Activated T-cell treated with anti-CD3 and anti-CD28 coated beads, Interleukin-2, amount 50 U/mL, for 48 hours (primary cell): Measurements from ENCODE around the gene RPA3.
"Not testable (repeated sequence)": the region's sequence is repeated elsewhere in the genome, so short reads cannot be mapped to it uniquely, and the experiment has no call there.

Experiments used
- DNase-seq, 2 experiments: peaks; one replicate each; pipeline ENCODE4 v3.0.0-alpha.2; 2020

Gene RPA3

GRCh38 chr7:7688310-7688709 is 30.1 kb downstream of the RPA3 start:
- no peak for DNase-seq

DNA sequence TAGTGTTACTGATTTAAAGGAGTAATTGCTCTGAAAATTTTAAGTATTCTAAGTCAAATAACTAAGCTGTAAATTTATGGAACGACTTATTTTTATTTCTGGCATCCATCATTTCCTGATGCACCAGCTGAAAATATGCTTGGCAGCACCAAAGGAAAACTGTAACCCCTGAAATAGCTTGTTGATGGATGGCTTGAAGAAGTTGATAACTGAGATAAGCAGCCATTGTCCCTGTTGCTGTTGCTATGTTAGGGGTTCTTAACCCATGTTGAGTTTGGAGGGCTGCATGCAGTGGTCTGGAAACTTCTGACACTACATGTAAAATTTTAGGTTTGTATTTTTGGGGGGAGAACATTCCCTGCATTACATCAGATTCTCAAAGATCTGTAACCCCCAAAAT is 30.6 kb downstream of the RPA3 start:
- no peak for DNase-seq

DNA sequence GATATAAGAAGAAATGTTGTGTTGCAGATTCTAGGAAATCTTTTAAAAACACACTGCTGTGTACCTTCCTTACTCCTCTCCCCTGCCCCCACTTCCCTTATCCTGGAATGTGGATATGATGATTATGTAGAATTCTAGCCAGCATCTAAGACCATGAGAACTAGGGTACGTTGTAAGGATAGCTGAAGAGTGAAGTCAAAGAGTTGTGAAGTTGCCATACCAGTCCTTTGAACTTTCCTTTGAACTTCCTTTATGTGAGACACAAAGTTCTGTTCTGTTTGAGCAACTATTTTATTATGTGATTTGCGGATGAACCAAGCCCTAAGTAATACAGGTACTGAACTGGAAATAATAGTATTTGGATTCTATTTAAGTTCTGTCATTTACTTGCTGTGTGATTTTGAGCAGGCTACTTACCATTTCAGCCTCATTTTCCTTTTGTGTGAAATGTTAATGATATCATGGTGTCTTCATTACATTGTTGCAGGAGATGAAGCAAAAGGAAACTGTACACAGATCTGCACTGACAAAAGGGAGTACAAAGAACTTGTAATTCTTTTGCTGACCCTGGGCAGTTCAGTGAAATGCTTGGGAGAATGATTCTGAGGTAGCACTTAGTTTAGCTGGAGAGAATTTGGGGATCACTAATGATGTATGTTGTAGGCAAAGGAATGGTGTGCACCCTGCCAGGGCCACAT is 31.4 kb downstream of the RPA3 start:
- no peak for DNase-seq

- no peak for DNase-seq
Observed at GRCh38 chr7:7682861-7683260, 35.5 kb downstream of the RPA3 start.

DNA sequence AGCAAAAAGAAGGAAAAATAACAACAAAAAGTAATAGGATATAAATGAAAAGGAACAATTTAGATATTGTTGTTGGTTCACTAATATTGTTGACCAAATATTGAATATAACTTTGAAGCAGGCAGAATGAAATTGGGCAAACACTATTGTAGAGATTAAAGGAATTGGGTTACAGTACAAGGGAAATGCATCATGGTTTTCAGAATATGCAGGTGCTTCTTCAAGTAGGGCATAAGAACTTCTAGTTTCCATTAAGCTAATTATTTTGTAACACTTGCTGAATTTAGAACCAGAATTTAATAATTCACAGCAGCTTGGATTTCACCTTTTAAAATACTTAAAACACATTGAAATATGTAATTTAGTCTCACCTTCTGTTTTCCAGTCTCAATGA is 36.5 kb downstream of the RPA3 start:
- DNase-seq, result no peak

GRCh38 chr7:7681191-7681935 is 37.0 kb downstream of the RPA3 start:
- no peak for DNase-seq

GRCh38 chr7:7679640-7680039 is 38.8 kb downstream of the RPA3 start:
- DNase-seq, result not testable (repeated sequence)

GRCh38 chr7:7675686-7676085 is 42.7 kb downstream of the RPA3 start:
- no peak for DNase-seq

- no peak for DNase-seq
Observed at GRCh38 chr7:7673240-7673550, 45.2 kb downstream of the RPA3 start.

DNA sequence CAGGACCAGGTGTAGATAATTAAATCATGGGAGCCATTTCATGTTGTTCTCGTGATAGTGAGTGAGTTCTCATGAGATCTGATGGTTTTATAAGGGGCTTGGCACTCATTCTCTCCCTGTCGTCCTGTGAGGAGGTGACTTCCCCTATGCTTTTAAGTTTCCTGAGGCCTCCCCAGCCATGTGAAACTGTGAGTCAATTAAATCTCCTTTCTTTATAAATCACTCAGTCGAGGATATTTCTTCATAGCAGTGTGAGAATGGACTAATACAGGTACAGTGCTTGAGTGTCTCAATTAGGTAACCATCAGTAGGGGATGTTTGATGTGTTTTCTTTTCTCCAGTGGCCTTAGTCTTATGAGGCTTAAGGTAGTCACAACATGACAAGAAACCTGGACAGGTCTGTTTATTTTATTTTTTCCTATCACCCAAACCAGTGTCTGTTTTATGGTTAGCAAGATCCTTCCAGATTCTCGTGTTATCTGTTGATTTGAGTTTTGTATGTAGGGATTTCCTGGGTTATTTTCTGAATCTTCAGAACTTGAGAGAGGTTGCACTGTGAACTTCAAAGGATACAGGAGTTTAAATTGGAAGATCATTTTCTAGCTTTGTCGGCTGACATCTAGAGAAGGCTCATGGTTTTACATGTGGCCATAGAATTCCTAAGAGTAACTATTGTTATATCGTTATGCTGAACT is 45.7 kb downstream of the RPA3 start:
- peak; percentile 25 to 29 for DNase-seq

GRCh38 chr7:7671361-7671760 is 47.0 kb downstream of the RPA3 start:
- no peak for DNase-seq

GRCh38 chr7:7670490-7670889 is 47.9 kb downstream of the RPA3 start:
- no peak for DNase-seq

DNA sequence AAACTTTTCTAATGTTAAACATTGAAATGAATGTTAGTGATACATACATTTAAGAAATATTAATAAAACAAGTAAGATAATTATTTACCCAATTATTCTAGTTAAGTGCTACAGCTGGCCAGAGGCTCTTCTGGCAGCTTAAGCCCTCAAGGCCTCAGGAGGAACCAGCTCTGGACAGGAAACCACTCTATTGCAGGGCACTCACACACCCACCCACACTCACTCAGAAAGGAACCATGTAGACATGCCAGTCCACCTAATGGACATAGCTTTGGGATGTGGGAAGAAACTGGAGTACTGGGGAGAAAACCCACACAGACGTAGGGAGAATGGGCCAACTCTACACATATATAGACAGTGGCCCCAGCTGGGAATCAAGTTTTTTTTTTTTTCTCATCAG is 49.7 kb downstream of the RPA3 start:
- DNase-seq, result no peak

DNA sequence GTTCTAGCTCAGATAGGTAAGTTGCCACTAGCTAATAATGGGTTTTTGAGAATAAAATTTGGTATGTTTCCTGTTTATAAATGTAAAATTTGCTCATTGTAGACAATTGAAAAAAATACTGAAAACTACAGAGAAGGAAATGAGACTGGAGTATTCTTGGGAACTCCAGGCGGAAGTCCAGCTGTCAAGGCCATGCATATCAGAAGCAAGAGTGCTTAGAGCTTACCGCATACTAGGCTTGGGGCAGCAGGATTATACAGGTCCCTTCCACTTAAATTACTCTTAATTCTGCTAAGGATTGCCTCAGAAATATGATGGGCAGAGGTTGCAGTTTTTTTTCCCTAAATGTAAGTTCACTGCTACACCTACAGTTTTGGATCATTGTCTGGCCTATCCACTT is 51.2 kb downstream of the RPA3 start:
- no peak for DNase-seq

GRCh38 chr7:7665031-7665430 is 53.4 kb downstream of the RPA3 start:
- no peak for DNase-seq

- DNase-seq, result no peak
Observed at GRCh38 chr7:7664291-7664690, 54.1 kb downstream of the RPA3 start.

DNA sequence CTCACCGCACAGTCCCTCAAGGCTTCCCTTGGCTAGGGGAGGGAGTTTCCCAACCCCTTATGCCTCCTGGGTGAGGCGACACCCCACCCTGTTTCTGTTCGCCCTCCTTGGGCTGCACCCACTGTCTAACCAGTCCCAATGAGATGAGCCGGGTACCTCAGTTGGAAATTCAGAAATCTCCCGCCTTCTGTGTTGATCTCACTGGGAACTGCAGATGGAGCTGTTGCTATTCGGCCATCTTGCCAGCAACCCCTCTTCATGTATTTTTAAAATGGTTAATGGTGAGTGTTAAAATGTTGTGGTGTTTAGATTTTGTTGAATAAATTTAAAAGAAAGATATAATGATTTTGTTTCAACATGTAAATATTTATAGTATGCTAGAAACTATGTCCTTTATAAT is 55.9 kb downstream of the RPA3 start:
- DNase-seq, result no peak

- DNase-seq, result not testable (repeated sequence)
Observed at GRCh38 chr7:7656459-7656858, 61.9 kb downstream of the RPA3 start.

DNA sequence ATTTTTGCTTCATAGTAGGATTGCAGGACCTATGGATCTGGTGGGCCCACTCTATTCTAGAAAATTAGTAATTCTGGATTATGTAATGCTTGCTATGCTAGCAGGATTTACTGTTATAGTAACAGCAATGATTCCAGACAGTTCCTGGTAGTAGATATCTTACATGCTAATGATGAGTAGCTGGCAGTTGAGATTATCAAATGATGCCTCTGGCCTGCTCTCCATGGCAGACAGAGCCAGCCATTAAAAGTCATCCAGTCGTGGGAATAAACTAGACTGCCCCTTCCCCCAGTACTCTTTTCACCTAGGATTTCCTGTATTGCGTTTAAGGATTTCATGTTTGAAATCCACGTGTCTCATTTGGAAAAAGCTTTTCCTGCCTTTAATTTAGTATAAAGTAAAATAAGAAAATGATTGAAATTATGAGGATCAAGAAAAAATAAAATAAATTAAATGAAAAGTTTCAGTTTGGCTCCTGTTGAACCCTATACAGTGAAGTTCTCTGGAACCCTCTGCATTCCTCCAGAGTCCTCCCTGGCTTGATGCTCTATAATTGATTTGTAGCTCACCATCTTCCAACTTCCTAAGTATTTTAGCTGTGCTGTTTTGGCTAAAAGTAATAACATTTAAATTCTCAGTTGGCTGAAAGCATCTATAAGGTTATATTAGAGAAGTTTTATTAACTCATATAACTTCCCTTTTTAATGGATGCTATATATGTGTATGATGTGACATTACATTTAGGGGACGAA is 63.3 kb downstream of the RPA3 start:
- DNase-seq, result no peak

- peak; percentile 35 to 48 for DNase-seq
Observed at GRCh38 chr7:7653593-7654187, 64.7 kb downstream of the RPA3 start.

- DNase-seq, result no peak
Observed at GRCh38 chr7:7652798-7653540, 65.4 kb downstream of the RPA3 start.

DNA sequence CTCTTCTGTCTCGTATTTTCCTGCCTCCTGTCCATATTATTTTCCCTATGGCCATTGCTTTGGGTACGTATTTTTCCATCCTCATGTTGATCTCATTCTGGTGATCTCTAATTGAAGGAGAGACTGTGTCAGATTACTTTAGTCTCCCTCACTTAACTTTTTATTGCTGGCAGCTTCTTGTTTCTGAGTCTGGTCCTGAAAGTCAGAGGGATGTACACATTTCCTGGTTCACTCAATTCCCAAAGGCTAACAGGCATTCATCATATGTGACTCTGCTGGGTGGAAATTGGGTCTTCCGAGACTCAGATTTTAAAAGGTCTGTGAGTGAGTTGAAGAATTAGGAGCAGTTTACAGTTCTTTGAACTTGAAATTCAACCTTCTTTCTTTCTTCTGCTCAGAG is 66.9 kb downstream of the RPA3 start:
- DNase-seq, result no peak
